GM19238 (cell line): ENCODE data around the gene ETNK2.
"Not testable (repeated sequence)": the region's sequence is repeated elsewhere in the genome, so short reads cannot be mapped to it uniquely, and the experiment has no call there.

ENCODE experiments used
- DNase-seq: peaks from one replicate; pipeline ENCODE4 v3.0.0; 2011; ENCODE audit warnings: low spot score; ENCODE audit not compliant: insufficient read length

Gene ETNK2

GRCh38 chr1:204102029-204102611 is 49.7 kb downstream of the ETNK2 start:
- no peak for DNase-seq

- not testable (repeated sequence) for DNase-seq
Observed at GRCh38 chr1:204099754-204100153, 52.1 kb downstream of the ETNK2 start.

- DNase-seq = no peak
Observed at GRCh38 chr1:204098683-204099082, 53.2 kb downstream of the ETNK2 start.

- DNase-seq = no peak
Observed at GRCh38 chr1:204096931-204097330, 54.9 kb downstream of the ETNK2 start.

GRCh38 chr1:204094856-204095634 is 56.8 kb downstream of the ETNK2 start:
- no peak for DNase-seq

GRCh38 chr1:204094313-204094729 is 57.5 kb downstream of the ETNK2 start:
- DNase-seq = no peak

- no peak for DNase-seq
Observed at GRCh38 chr1:204093781-204094180, 58.1 kb downstream of the ETNK2 start.

GRCh38 chr1:204093421-204093717 is 58.5 kb downstream of the ETNK2 start:
- DNase-seq = no peak

- no peak for DNase-seq
Observed at GRCh38 chr1:204092632-204093420, 59.0 kb downstream of the ETNK2 start.

GRCh38 chr1:204091787-204092312 is 60.0 kb downstream of the ETNK2 start:
- DNase-seq = no peak

GRCh38 chr1:204091066-204091465 is 60.8 kb downstream of the ETNK2 start:
- no peak for DNase-seq

- not testable (repeated sequence) for DNase-seq
Observed at GRCh38 chr1:204090132-204090531, 61.7 kb downstream of the ETNK2 start.

- no peak for DNase-seq
Observed at GRCh38 chr1:204089044-204089751, 62.6 kb downstream of the ETNK2 start.

- no peak for DNase-seq
Observed at GRCh38 chr1:204088596-204088995, 63.2 kb downstream of the ETNK2 start.

GRCh38 chr1:204087893-204088528 is 63.8 kb downstream of the ETNK2 start:
- no peak for DNase-seq

GRCh38 chr1:204087181-204087892 is 64.5 kb downstream of the ETNK2 start:
- DNase-seq = no peak

- DNase-seq = no peak
Observed at GRCh38 chr1:204085876-204086275, 66.0 kb downstream of the ETNK2 start.

- no peak for DNase-seq
Observed at GRCh38 chr1:204084247-204084772, 67.5 kb downstream of the ETNK2 start.

- DNase-seq = no peak
Observed at GRCh38 chr1:204083491-204083890, 68.4 kb downstream of the ETNK2 start.
